Ishikawa (cell line): ENCODE measurements around the gene MT1A.

Source experiments
- CEBPB ChIP-seq: IDR thresholded peaks from 2 replicates; pipeline ENCODE4 v1.6.1; 2012
- CREB1 ChIP-seq: IDR thresholded peaks from 2 replicates; pipeline ENCODE4 v1.6.1; 2012; ENCODE audit warnings: low read depth
- EGR1 ChIP-seq: IDR thresholded peaks from 2 replicates; pipeline ENCODE4 v1.6.1; 2012
- EP300 ChIP-seq: IDR thresholded peaks from 2 replicates; pipeline ENCODE4 v1.6.1; 2012; ENCODE audit warnings: borderline replicate concordance
- FOXM1 ChIP-seq: IDR thresholded peaks from 2 replicates; pipeline ENCODE4 v1.6.1; 2012; ENCODE audit warnings: low read depth, borderline replicate concordance
- NFIC ChIP-seq: IDR thresholded peaks from 2 replicates; pipeline ENCODE4 v1.6.1; 2012
- REST ChIP-seq: IDR thresholded peaks from 2 replicates; pipeline ENCODE4 v1.6.1; 2012; ENCODE audit warnings: low read depth, mild to moderate bottlenecking
- TAF1 ChIP-seq: IDR thresholded peaks from 2 replicates; pipeline ENCODE4 v1.6.1; 2012; ENCODE audit warnings: low read depth, mild to moderate bottlenecking
- TCF12 ChIP-seq: IDR thresholded peaks from 2 replicates; pipeline ENCODE4 v1.6.1; 2012; ENCODE audit warnings: low read depth
- YY1 ChIP-seq: IDR thresholded peaks from 2 replicates; pipeline ENCODE4 v1.6.1; 2012; ENCODE audit warnings: low read depth
- ZBTB7A ChIP-seq: IDR thresholded peaks from 2 replicates; pipeline ENCODE4 v1.6.1; 2012; ENCODE audit warnings: low read depth
- TF ChIP-seq, protein P1 (sequence below): IDR thresholded peaks from 2 replicates; pipeline ENCODE4 v1.6.1; 2012

GRCh38 chr16:56600398-56600999 is 38.0 kb upstream of the MT1A start:
- TF ChIP-seq EP300 (no peak), ZBTB7A (no peak), TAF1 (no peak), CREB1 (no peak), NFIC (no peak), CEBPB (no peak), TCF12 (no peak), YY1 (peak; percentile 40; the same call in 1 of the 2 replicates), FOXM1 (no peak), REST (no peak), EGR1 (no peak)
- TF ChIP-seq, protein P1, sequence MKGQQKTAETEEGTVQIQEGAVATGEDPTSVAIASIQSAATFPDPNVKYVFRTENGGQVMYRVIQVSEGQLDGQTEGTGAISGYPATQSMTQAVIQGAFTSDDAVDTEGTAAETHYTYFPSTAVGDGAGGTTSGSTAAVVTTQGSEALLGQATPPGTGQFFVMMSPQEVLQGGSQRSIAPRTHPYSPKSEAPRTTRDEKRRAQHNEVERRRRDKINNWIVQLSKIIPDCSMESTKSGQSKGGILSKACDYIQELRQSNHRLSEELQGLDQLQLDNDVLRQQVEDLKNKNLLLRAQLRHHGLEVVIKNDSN = no peak
